T-cell (primary cell): ENCODE data around the gene PSENEN. TPM values are rescaled to one million over a fixed set of nuclear protein-coding genes. Genes with fewer than 3 reads are reported as not detected.
A peak's percentile ranks its signal among the peaks of the same experiment; 100 is the strongest.

Experiments used
- ATAC-seq, 4 experiments: fragments of 200-7000 bp in 3 of 4; fragments of 150-1000 bp in 1 of 4; cut with Tn5 transposase; replicated peaks in 1 of 4; 1 replicate in 3 of 4; 2 replicates in 1 of 4; pipeline ENCODE4 v1.10.0; 2021; ENCODE audit warnings: moderate library complexity in 3 of 4, mild to moderate bottlenecking in 2 of 4, moderate number of reproducible peaks in 1 of 4
- CTCF ChIA-PET, 2 donors: fragments of 300-600 bp; sonication (Branson Sonifier 250); formaldehyde crosslinking; loops; one replicate each; lab custom pipeline; 2022; ENCODE audit warnings: antibody characterized with exemption in 2 of 2; lab: Charles Lee
- POLR2A ChIA-PET, 2 donors: fragments of 300-600 bp; sonication (Branson Sonifier 250); formaldehyde crosslinking; loops; one replicate each; lab custom pipeline; 2022; ENCODE audit warnings: antibody characterized with exemption in 2 of 2; lab: Charles Lee
- DNase-seq, 35 experiments: peaks; one replicate each; pipeline versions ENCODE4 v3.0.0 to v3.0.0-alpha.2; 2013 to 2023
- H3K27ac ChIP-seq: one replicate; pipeline ENCODE4 v1.5.1; 2013; ENCODE audit warnings: low read length
- H3K27me3 ChIP-seq, 2 experiments: replicated peaks in 1 of 2; 1 replicate in 1 of 2; 2 replicates in 1 of 2; pipeline versions ENCODE4 v1.6.1 to v1.7.0; 2013; ENCODE audit warnings: low read length in 1 of 2, mixed read lengths in 1 of 2; ENCODE audit not compliant: control insufficient read depth in 2 of 2, insufficient read depth in 2 of 2; ENCODE audit errors: extremely low read depth in 1 of 2
- H3K36me3 ChIP-seq, 2 donors: 1 replicate in 1 of 2; 2 replicates in 1 of 2; pipeline versions ENCODE4 v1.6.1 to v1.7.0; 2013; ENCODE audit warnings: low read length in 1 of 2; ENCODE audit not compliant: control insufficient read depth in 2 of 2, insufficient read depth in 1 of 2; ENCODE audit errors: extremely low read depth in 1 of 2
- H3K4me1 ChIP-seq, 2 experiments: 1 replicate in 1 of 2; 2 replicates in 1 of 2; pipeline versions ENCODE4 v1.6.1 to v1.7.0; 2013; ENCODE audit warnings: low read length in 2 of 2, mixed read lengths in 1 of 2; ENCODE audit not compliant: insufficient read depth in 2 of 2, control insufficient read depth in 1 of 2; ENCODE audit errors: extremely low read depth in 1 of 2
- H3K4me3 ChIP-seq, 2 donors: 1 replicate in 1 of 2; 2 replicates in 1 of 2; pipeline versions ENCODE4 v1.5.1 to v1.7.0; 2013; ENCODE audit warnings: mild to moderate bottlenecking in 2 of 2, low read length in 1 of 2, moderate library complexity in 1 of 2; ENCODE audit not compliant: control insufficient read depth in 1 of 2; ENCODE audit errors: extremely low read depth in 1 of 2
- H3K9me3 ChIP-seq: 2 replicates; pipeline ENCODE4 v1.7.0; 2013
- H3K27ac Mint-ChIP-seq, 2 donors: one replicate each; pipeline ENCODE4 v1.8.0; 2020 to 2021; ENCODE audit warnings: mild to moderate bottlenecking in 2 of 2, mixed read lengths in 2 of 2
- H3K27me3 Mint-ChIP-seq, 2 donors: one replicate each; pipeline ENCODE4 v1.8.0; 2021 to 2022; ENCODE audit warnings: mixed read lengths in 2 of 2
- H3K36me3 Mint-ChIP-seq: one replicate; pipeline ENCODE4 v1.8.0; 2021; ENCODE audit warnings: mixed read lengths
- H3K4me1 Mint-ChIP-seq, 3 donors: one replicate each; pipeline ENCODE4 v1.8.0; 2020 to 2022; ENCODE audit warnings: mixed read lengths in 3 of 3, mild to moderate bottlenecking in 1 of 3
- H3K4me3 Mint-ChIP-seq, 3 donors: one replicate each; pipeline ENCODE4 v1.8.0; 2020 to 2022; ENCODE audit warnings: mild to moderate bottlenecking in 3 of 3, mixed read lengths in 3 of 3, moderate library complexity in 3 of 3
- H3K9me3 Mint-ChIP-seq, 3 donors: one replicate each; pipeline ENCODE4 v1.8.0; 2020 to 2022; ENCODE audit warnings: mixed read lengths in 3 of 3
- WGBS: methylation state at CpG from one replicate; pipeline ENCODE4 v1.1.5; 2013; ENCODE audit warnings: missing lambda C conversion rate; ENCODE audit not compliant: insufficient coverage; 5-methylcytosine and 5-hydroxymethylcytosine counted together
- total RNA-seq, 35 experiments: library from RNA in 6 of 35; stranded (reverse) in 6 of 35; fragments of 120-200 nt in 1 of 35; gene quantifications; one replicate each; pipeline versions ENCODE4 v1.2.1 to v1.2.4 and lab custom pipeline; 2013 to 2026

PSENEN gene
- total RNA-seq, 5 donors from 2014 or later (not counting 1 experiment from before 2014, with no cell fraction given) = 21.2 to 33.5 (median 24.5) TPM

- H3K36me3 ChIP-seq = no peaks in the 10 kb centered on the region
- no peak for ATAC-seq
- Mint-ChIP-seq H3K27ac (no peak within 1 kb of the TSS), H3K27me3 (peaks cover 0 to 2% of the 10 kb centered on the region in 2 donors), H3K4me3 (no peak within 1 kb of the TSS), H3K36me3 (no peaks in the 10 kb centered on the region), H3K4me1 (peaks cover 4 to 6% (median 5%) of the 10 kb centered on the region in 3 donors), H3K9me3 (no peaks in the 10 kb centered on the region)
- peaks cover 0 to 16% of the 10 kb centered on the region in 2 experiments for H3K4me1 ChIP-seq
- WGBS = 56% methylated on average over 22 of the region's 24 CpGs
- ChIA-PET POLR2A (no interaction called here), CTCF (no interaction called here)
- H3K4me3 ChIP-seq = no peak within 1 kb of the TSS
- no peak within 1 kb of the TSS for H3K27ac ChIP-seq
- no peak for DNase-seq
- peaks cover 0 to 7% of the 10 kb centered on the region in 2 experiments for H3K27me3 ChIP-seq
- H3K9me3 ChIP-seq = no peaks in the 10 kb centered on the region
Measured at GRCh38 chr19:35704218-35704617, 41.2 kb upstream of the PSENEN start, which contains the start of gene ZBTB32. Gene ZBTB32 (plus strand): TSS chr19:35704558. CDS start chr19:35714627, 10,069 bp downstream.

- H3K9me3 ChIP-seq = no peaks in the 10 kb centered on the region
- Mint-ChIP-seq H3K27me3 (no peaks in the 10 kb centered on the region), H3K27ac (no peak overlapping the region), H3K4me3 (no peak overlapping the region), H3K36me3 (no peaks in the 10 kb centered on the region), H3K4me1 (peaks cover 19 to 30% (median 29%) of the 10 kb centered on the region in 3 donors), H3K9me3 (no peaks in the 10 kb centered on the region)
- no peak overlapping the region for H3K4me3 ChIP-seq
- no peak for ATAC-seq
- no peaks in the 10 kb centered on the region for H3K36me3 ChIP-seq
- DNase-seq = no peak
- WGBS = 100% methylated on average over 1 of the region's 1 CpG
- peaks cover 5 to 33% of the 10 kb centered on the region in 2 experiments for H3K4me1 ChIP-seq
- H3K27ac ChIP-seq = no peak overlapping the region
- H3K27me3 ChIP-seq = no peaks in the 10 kb centered on the region
- CTCF ChIA-PET = interaction anchor here in 1 of 2 donors (0.5 to 0.7 kb wide), 2 partner anchors 16 to 488 kb away, joined by 3 read pairs; no protein-coding TSS in a partner anchor
- POLR2A ChIA-PET = no interaction called here
Measured at GRCh38 chr19:35708391-35708790, 37.1 kb upstream of the PSENEN start.

DNA sequence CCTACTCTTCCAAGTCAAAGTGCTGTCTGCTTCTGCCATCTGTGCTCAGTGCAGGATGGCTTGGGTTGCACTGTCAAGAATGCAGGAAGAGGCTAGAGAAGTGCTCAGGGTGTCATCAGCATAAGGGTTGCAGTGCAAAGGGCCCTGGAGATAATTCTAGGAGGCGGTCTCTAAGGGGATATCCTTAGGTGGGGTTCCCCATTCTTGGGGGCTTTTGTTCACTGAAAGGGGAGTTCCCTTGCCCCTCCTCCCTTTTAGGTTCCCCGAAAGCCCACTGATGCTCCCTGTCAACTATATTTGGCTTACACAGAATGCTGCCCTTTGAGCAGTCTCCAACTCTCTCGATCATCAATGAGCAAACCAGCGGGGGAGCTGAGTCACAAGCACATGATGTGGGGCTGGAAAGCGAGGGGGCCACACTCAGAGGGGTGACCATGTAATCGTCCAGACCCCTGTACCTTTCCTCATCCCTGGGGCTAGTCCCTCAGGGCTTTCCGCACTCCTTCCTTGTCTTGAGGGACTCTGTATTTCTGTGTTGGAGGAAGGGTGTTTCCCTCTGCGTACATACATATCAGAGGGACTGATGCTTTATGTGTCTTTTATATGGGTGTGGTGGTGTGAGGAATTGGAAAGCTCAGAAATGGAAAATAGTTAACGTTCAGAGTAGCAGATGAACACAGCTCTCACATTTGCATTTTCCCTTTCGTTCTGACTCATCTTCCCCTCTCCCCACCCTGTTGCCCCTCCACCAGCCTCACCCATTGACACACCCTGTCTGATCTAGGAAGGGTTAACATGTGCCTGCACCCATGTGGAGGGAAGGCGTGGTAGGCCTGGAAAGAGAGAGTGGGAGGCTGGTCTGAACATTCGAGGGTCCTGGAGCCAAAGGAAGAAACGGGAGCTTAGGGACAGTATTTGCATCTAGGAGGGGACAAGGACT, 34.4 kb upstream of the PSENEN start:
- peak in 1 of 35 experiments; percentile 50 for DNase-seq
- WGBS = no CpG with 5 or more reads among the region's 13 CpGs
- CTCF ChIA-PET = interaction anchor here in 1 of 2 donors (1.0 kb wide), 1 partner anchor 9 kb away, joined by 4 read pairs; no protein-coding TSS in a partner anchor

GRCh38 chr19:35712567-35713505, 32.6 kb upstream of the PSENEN start:
- POLR2A ChIA-PET = no interaction called here
- peaks cover 11 to 71% of the 10 kb centered on the region in 2 experiments for H3K4me1 ChIP-seq
- DNase-seq = peak in 18 of 35 experiments; percentile 15 to 76 (median 42)
- peak overlapping the region; percentile 50 to 100 (median 58) for H3K4me3 Mint-ChIP-seq
- peak overlapping the region; percentile 52 for H3K27ac ChIP-seq
- no peaks in the 10 kb centered on the region for H3K27me3 ChIP-seq
- no peaks in the 10 kb centered on the region for H3K36me3 ChIP-seq
- H3K27ac Mint-ChIP-seq = peak overlapping the region; percentile 85 to 94
- H3K4me3 ChIP-seq = peak overlapping the region in 1 of 2 donors; percentile 30
- no peaks in the 10 kb centered on the region for H3K9me3 Mint-ChIP-seq
- WGBS = 11% methylated on average over 4 of the region's 11 CpGs
- CTCF ChIA-PET = interaction anchor here in 1 of 2 donors (0.6 to 1.2 kb wide), 5 partner anchors 11 to 171 kb away, joined by 3 to 5 read pairs (median 4); partner anchors contain the start of gene LIN37
- no peaks in the 10 kb centered on the region for H3K9me3 ChIP-seq
- peaks cover 50 to 60% (median 59%) of the 10 kb centered on the region in 3 donors for H3K4me1 Mint-ChIP-seq
- H3K27me3 Mint-ChIP-seq = no peaks in the 10 kb centered on the region
- no peak for ATAC-seq
- no peaks in the 10 kb centered on the region for H3K36me3 Mint-ChIP-seq

More for the DNA sequence above, 34.4 kb upstream of the PSENEN start:
- H3K4me1 Mint-ChIP-seq = peaks cover 41 to 53% (median 52%) of the 10 kb centered on the region in 3 donors
- Histone ChIP-seq H3K27me3 (no peaks in the 10 kb centered on the region), H3K36me3 (no peaks in the 10 kb centered on the region), H3K4me3 (no peak overlapping the region), H3K27ac (peak overlapping the region; percentile 67), H3K4me1 (peaks cover 11 to 59% of the 10 kb centered on the region in 2 experiments), H3K9me3 (no peaks in the 10 kb centered on the region)
- no peaks in the 10 kb centered on the region for H3K9me3 Mint-ChIP-seq
- H3K27ac Mint-ChIP-seq = peak overlapping the region; percentile 57 to 76
- POLR2A ChIA-PET = no interaction called here
- ATAC-seq = peak in 2 of 4 experiments; percentile 20 to 42
- H3K4me3 Mint-ChIP-seq = peak overlapping the region in 2 of 3 donors; percentile 26 to 28
- H3K27me3 Mint-ChIP-seq = no peaks in the 10 kb centered on the region
- H3K36me3 Mint-ChIP-seq = no peaks in the 10 kb centered on the region

- Mint-ChIP-seq H3K27me3 (no peaks in the 10 kb centered on the region), H3K36me3 (no peaks in the 10 kb centered on the region), H3K27ac (peak overlapping the region; percentile 85 to 94), H3K4me3 (peak overlapping the region; percentile 29 to 100 (median 58)), H3K9me3 (no peaks in the 10 kb centered on the region), H3K4me1 (peaks cover 51 to 62% (median 60%) of the 10 kb centered on the region in 3 donors)
- Histone ChIP-seq H3K4me1 (peaks cover 11 to 73% of the 10 kb centered on the region in 2 experiments), H3K27me3 (no peaks in the 10 kb centered on the region), H3K9me3 (no peaks in the 10 kb centered on the region), H3K36me3 (no peaks in the 10 kb centered on the region), H3K4me3 (peak overlapping the region; percentile 30 to 52), H3K27ac (peak overlapping the region; percentile 52)
- ATAC-seq = no peak
- peak in 3 of 35 experiments; percentile 26 to 49 (median 37) for DNase-seq
- ChIA-PET CTCF (interaction anchor here in 1 of 2 donors (0.8 to 1.2 kb wide), 3 partner anchors 11 to 35 kb away, joined by 3 to 5 read pairs (median 4); partner anchors contain the start of gene LIN37), POLR2A (no interaction called here)
- WGBS = no CpG with 5 or more reads among the region's 2 CpGs
Measured at GRCh38 chr19:35713506-35713850, 32.0 kb upstream of the PSENEN start.
